ENCODE data around the gene GTF2IRD1. TPM values are rescaled to one million over a fixed set of nuclear protein-coding genes. Genes with fewer than 3 reads are reported as not detected.

Gene GTF2IRD1
- total and polyA plus RNA-seq, 2 of the 4 experiments (the other 2 are of a cell fraction), result 4.1 to 21.9 TPM

DNA sequence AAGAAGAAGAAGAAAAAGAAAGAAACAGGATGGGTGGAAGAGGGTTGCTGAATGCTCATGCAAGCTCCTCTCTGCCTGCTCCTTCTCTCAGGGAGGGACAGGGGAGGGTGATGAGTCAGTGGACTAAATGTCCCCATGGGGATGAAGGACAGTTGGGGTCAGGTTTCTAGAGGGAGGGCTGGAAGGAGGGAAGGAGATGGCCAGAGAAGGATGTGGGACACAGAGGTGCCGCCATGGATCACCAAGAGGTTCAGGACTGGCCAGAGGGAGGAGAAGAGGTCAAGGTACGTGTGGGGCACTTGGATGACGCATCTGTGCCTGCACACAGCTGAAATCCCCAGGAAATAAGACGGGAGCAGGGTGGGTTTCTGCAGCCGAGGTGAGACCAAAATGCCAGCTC, 115.0 kb downstream of the GTF2IRD1 start:
- no peaks in the 10 kb centered on the region for H3K9me3 ChIP-seq (ENCODE audit: control insufficient read depth, insufficient read depth, low read length)
- H2BK20ac ChIP-seq (ENCODE audit: low read depth, low read length), result no peak overlapping the region
- POLR2A ChIA-PET (ENCODE audit: unreplicated experiment), result no interaction called here
- H2BK120ac ChIP-seq (ENCODE audit: low read depth, low read length), result no peak overlapping the region
- H3K4me3 ChIP-seq (ENCODE audit: insufficient read depth, low read depth, low read length), result no peak overlapping the region
- H4K8ac ChIP-seq (ENCODE audit: low read depth in 2 of 2, low read length in 2 of 2), result no peak overlapping the region
- no CpG with 5 or more reads among the region's 5 CpGs for WGBS, 2 experiments (ENCODE audit: extremely low coverage in 2 of 2, insufficient read length in 1 of 2)
- H3K4ac ChIP-seq (ENCODE audit: low read depth, low read length), result no peak overlapping the region
- H2BK5ac ChIP-seq (ENCODE audit: low read depth, low read length, poor library complexity, severe bottlenecking), result no peak overlapping the region
- H3K9ac ChIP-seq (ENCODE audit: low read depth, low read length), result no peak overlapping the region
- no peaks in the 10 kb centered on the region for H3K9me1 ChIP-seq (ENCODE audit: insufficient read depth, low read length)
- no peak for ATAC-seq (ENCODE audit: low read depth)
- intact Hi-C loops (cut with micrococcal nuclease), result no loop called here
- no peaks in the 10 kb centered on the region for H3K27me3 ChIP-seq (ENCODE audit: control insufficient read depth, insufficient read depth, low read length)
- H2AFZ ChIP-seq (replicated peaks; ENCODE audit: low read length, poor library complexity), result no peak overlapping the region
- H2AK5ac ChIP-seq (ENCODE audit: low read depth, low read length), result no peak overlapping the region
- H3K36me3 ChIP-seq (ENCODE audit: control insufficient read depth, insufficient read depth, low read length), result peaks cover 18% of the 10 kb centered on the region
- no peak for DNase-seq
- dilution Hi-C loops (cut with HindIII; ENCODE audit: low sequenced_read_pairs, unreplicated experiment), result no loop called here
- H3K18ac ChIP-seq (ENCODE audit: low read depth, low read length), result no peak overlapping the region
- H4K5ac ChIP-seq (ENCODE audit: low read depth, low read length), result no peak overlapping the region
- no peak overlapping the region for H3K4me2 ChIP-seq (ENCODE audit: low read depth, low read length)
- H2BK15ac ChIP-seq (ENCODE audit: low read depth, low read length), result no peak overlapping the region
- H3K79me1 ChIP-seq (ENCODE audit: low read depth in 1 of 2, low read length in 2 of 2), result no peaks in the 10 kb centered on the region; a peak in 1 of 4 replicates
- no peak overlapping the region for H3K23ac ChIP-seq (ENCODE audit: low read depth, low read length)
- TF ChIP-seq POLR2A (IDR thresholded peaks at IDR 0.05; ENCODE audit: low read depth, low read length) (no peak), RCOR1 (IDR thresholded peaks at IDR 0.05; ENCODE audit: insufficient replicate concordance, low read length) (no peak), SMC3 (IDR thresholded peaks at IDR 0.05; ENCODE audit: low read depth, low read length) (no peak), MAZ (IDR thresholded peaks at IDR 0.05; ENCODE audit: borderline replicate concordance, low read depth, low read length) (no peak), NFE2L2 (IDR thresholded peaks at IDR 0.05; ENCODE audit: low read depth, low read length) (no peak), CHD1 (IDR thresholded peaks at IDR 0.05; ENCODE audit: low read depth, low read length) (no peak), RFX5 (IDR thresholded peaks at IDR 0.05; ENCODE audit: low read depth, low read length) (no peak), MAFK (IDR thresholded peaks at IDR 0.05; ENCODE audit: low read depth, low read length) (no peak), RAD21 (IDR thresholded peaks at IDR 0.05; ENCODE audit: low read length) (no peak), MXI1 (IDR thresholded peaks at IDR 0.05; ENCODE audit: borderline replicate concordance, low read depth, low read length) (no peak), CEBPB (IDR thresholded peaks at IDR 0.05; ENCODE audit: low read depth, low read length) (no peak), BHLHE40 (IDR thresholded peaks at IDR 0.05; ENCODE audit: low read depth, low read length) (no peak)
- TF ChIP-seq, protein P1, sequence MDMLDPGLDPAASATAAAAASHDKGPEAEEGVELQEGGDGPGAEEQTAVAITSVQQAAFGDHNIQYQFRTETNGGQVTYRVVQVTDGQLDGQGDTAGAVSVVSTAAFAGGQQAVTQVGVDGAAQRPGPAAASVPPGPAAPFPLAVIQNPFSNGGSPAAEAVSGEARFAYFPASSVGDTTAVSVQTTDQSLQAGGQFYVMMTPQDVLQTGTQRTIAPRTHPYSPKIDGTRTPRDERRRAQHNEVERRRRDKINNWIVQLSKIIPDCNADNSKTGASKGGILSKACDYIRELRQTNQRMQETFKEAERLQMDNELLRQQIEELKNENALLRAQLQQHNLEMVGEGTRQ (IDR thresholded peaks at IDR 0.05; ENCODE audit: low read depth, low read length), result no peak
- TF ChIP-seq, protein P2, sequence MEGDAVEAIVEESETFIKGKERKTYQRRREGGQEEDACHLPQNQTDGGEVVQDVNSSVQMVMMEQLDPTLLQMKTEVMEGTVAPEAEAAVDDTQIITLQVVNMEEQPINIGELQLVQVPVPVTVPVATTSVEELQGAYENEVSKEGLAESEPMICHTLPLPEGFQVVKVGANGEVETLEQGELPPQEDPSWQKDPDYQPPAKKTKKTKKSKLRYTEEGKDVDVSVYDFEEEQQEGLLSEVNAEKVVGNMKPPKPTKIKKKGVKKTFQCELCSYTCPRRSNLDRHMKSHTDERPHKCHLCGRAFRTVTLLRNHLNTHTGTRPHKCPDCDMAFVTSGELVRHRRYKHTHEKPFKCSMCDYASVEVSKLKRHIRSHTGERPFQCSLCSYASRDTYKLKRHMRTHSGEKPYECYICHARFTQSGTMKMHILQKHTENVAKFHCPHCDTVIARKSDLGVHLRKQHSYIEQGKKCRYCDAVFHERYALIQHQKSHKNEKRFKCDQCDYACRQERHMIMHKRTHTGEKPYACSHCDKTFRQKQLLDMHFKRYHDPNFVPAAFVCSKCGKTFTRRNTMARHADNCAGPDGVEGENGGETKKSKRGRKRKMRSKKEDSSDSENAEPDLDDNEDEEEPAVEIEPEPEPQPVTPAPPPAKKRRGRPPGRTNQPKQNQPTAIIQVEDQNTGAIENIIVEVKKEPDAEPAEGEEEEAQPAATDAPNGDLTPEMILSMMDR (conservative IDR thresholded peaks at IDR 0.05; ENCODE audit: low read depth, low read length), result no peak
- TF ChIP-seq, protein P3, sequence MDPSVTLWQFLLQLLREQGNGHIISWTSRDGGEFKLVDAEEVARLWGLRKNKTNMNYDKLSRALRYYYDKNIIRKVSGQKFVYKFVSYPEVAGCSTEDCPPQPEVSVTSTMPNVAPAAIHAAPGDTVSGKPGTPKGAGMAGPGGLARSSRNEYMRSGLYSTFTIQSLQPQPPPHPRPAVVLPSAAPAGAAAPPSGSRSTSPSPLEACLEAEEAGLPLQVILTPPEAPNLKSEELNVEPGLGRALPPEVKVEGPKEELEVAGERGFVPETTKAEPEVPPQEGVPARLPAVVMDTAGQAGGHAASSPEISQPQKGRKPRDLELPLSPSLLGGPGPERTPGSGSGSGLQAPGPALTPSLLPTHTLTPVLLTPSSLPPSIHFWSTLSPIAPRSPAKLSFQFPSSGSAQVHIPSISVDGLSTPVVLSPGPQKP (IDR thresholded peaks at IDR 0.05; ENCODE audit: borderline replicate concordance, low read depth, low read length), result no peak
- CTCF ChIA-PET, result no interaction called here
- no peaks in the 10 kb centered on the region for H3K4me1 ChIP-seq (ENCODE audit: control insufficient read depth, insufficient read depth, low read length)
- no peak overlapping the region for H3K56ac ChIP-seq (ENCODE audit: extremely low read depth, insufficient read depth, low read length)
- in situ Hi-C loops (cut with MboI; ENCODE audit: low sequenced_read_pairs), result loop anchor here (25.0 kb wide), 1 partner anchor 356 kb away; the partner anchor contains the start of gene LAT2
- H3K14ac ChIP-seq (replicated peaks; ENCODE audit: low read depth, low read length), result no peak overlapping the region
- no peaks in the 10 kb centered on the region for H4K20me1 ChIP-seq (ENCODE audit: insufficient read depth, low read length)
- no peak overlapping the region for H2AK9ac ChIP-seq (replicated peaks; ENCODE audit: low read depth, low read length, poor library complexity)
- no TSS peak for BruUV-seq (replicated peaks)
- no peak overlapping the region for H3K27ac ChIP-seq (ENCODE audit: insufficient read depth, low read length)
- H4K91ac ChIP-seq (ENCODE audit: insufficient read depth, low read depth, low read length), result no peak overlapping the region

All from IMR-90 (cell line).